Activated effector memory CD4-positive, alpha-beta T cell treated with anti-CD3 and anti-CD28 coated beads, Interleukin-2, amount 50 U/mL, for 16 hours (primary cell): Measurements from ENCODE around the gene SLC30A3.
A peak's percentile ranks its signal among the peaks of the same experiment; 100 is the strongest.

Source experiments
- DNase-seq: peaks from one replicate; pipeline ENCODE4 v3.0.0-alpha.2; 2020

SLC30A3 gene

DNA sequence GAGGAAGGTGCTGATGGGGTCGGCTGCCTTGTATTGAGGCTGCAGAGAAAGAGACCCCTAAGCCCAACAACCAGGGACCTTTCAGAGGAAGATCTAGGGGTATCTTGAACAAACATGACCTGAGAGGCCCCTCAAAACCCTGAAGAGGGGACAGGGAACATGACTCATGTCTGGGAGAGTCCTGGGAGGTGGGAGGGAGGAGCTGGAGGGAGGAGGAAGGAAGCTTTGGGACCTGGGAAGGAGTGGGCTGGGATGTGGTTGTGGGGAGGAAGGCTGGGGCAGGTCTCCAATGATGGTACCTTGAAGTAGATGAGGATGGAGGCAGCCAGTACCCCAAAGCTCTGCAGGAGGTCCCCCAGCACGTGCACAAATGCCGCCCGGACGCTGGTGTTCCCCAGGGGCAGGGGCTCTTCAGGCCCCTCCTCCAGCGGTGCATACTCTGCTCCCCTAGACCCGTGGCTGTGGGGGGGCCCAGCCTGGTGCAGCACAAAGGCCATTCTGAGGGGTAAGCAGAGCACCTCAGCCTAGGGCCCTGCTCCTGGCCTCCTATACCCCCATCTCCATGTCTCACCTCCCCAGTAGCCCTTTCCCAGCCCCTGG lies 5.9 kb downstream of the SLC30A3 start:
- no peak for DNase-seq

GRCh38 chr2:27255660-27256059 lies 7.2 kb downstream of the SLC30A3 start:
- no peak for DNase-seq

- DNase-seq: no peak
Measured at GRCh38 chr2:27255187-27255586, 7.7 kb downstream of the SLC30A3 start.

DNA sequence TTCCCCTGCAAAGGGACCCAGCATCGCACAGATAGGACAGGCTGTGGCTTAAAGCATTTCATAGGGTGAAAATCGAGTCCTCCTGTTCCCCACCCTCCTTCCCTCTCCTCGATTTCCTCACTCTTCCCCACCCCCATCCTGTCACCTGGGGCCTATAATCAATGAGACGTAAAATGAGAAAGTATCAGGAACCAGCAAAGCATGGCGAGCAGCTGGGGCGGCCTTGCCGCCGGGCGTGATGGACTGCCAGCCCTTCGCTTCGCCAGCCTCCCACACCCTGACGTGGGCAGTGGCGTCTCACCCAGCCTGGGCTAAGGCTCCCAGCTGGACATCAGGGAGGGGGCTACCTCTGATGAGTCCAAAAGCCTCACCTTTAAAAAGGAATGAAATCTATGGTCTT lies 11.1 kb downstream of the SLC30A3 start:
- no peak for DNase-seq

GRCh38 chr2:27250652-27251379 lies 12.0 kb downstream of the SLC30A3 start:
- no peak for DNase-seq

- peak; percentile 78 for DNase-seq
Measured at GRCh38 chr2:27249891-27250651, 12.8 kb downstream of the SLC30A3 start.

DNA sequence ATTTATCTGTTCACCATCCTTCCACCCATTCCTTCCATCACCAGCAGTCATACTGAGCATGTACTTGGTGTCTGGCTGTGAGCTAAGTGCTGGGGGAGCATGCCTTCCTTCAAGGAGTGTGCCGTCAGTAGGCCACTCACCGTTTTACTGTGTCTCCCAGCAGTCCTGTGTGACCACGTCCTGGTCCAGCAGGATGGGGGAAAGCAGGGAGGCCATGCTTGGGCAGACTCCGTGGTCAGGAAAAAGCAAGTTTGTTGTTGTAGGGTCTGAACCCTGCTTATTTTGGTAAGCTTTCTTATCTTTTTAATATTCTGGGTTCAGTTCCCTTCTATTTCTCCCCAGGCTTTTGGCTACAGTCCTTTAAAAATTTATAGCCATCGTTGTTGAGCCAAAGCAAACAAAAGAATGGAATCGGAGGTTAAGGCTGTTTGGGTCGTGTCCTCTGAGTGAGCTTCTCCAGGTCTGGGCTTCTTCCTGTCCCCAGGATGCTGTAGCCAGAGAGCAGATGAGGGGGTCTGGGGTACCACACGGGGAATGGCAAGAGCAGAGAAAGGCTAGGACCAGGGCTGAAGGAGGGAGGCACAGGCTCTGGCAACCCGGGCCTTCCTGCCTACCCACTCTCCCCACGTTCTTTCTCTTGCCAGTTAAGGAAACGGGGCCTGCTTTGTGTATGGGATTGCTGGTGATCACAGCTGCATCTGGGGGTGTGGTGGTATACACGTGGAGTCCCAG lies 13.5 kb downstream of the SLC30A3 start:
- no peak for DNase-seq

- no peak for DNase-seq
Measured at GRCh38 chr2:27247893-27248292, 15.0 kb downstream of the SLC30A3 start.

DNA sequence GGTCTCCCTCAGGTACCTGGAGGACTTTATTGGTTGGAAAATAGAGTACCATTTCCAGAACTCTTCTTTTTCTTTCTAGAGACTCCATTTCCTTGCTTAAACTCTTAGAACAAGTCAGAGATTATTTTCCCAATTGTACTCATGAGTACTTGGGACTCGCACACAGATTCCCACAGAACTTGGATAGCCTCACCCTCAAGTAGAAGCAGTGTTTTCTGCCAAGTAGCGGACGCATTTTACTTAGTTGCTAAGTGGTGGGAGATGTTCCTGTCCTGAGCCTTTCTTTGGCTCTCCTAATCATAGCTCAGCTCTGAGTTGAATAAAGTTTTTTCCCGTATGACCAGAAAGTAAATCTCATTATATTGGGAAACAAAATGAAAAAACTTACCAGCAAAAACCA lies 17.2 kb downstream of the SLC30A3 start:
- no peak for DNase-seq

- no peak for DNase-seq
Measured at GRCh38 chr2:27245116-27245515, 17.7 kb downstream of the SLC30A3 start.

- no peak for DNase-seq
Measured at GRCh38 chr2:27243391-27244130, 19.3 kb downstream of the SLC30A3 start.

DNA sequence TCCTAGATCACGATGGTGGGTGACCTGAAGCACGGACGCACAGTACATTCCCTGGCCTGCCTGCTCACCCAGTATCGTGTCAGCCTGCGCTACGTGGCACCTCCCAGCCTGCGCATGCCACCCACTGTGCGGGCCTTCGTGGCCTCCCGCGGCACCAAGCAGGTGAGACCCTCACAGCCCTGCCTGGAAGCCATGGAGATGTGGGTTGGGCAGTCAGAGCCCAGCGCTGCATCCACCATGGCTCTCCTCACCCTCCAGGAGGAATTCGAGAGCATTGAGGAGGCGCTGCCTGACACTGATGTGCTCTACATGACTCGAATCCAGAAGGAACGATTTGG lies 20.3 kb downstream of the SLC30A3 start:
- no peak for DNase-seq

DNA sequence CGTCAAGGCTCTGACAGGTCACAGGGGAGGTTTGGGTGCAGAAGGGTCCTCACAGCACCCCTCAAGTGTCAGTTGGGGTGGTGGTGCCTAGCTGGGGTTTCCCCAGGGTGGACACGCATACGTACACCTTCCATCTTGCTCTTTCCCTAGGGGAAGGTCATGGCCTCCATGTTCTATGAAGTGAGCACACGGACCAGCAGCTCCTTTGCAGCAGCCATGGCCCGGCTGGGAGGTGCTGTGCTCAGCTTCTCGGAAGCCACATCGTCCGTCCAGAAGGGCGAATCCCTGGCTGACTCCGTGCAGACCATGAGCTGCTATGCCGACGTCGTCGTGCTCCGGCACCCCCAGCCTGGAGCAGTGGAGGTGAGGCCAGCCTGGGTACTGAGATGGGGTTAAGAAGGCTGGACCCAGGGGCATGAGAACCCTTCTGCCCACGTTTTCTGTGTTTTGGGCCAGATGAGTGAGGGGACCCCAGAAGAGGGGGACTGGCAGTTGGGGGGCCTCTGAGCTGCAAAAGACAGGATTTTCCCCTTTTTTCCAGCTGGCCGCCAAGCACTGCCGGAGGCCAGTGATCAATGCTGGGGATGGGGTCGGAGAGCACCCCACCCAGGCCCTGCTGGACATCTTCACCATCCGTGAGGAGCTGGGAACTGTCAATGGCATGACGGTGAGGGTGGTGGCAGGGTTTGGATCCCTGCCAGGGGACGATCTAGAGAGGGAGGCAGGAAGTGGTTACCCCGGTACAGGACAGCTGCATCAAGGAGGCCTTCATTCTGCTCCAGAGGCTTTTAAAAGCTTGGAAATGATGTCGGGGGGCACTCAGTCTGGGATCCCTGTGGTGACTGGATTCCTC lies 20.9 kb downstream of the SLC30A3 start:
- DNase-seq: no peak

DNA sequence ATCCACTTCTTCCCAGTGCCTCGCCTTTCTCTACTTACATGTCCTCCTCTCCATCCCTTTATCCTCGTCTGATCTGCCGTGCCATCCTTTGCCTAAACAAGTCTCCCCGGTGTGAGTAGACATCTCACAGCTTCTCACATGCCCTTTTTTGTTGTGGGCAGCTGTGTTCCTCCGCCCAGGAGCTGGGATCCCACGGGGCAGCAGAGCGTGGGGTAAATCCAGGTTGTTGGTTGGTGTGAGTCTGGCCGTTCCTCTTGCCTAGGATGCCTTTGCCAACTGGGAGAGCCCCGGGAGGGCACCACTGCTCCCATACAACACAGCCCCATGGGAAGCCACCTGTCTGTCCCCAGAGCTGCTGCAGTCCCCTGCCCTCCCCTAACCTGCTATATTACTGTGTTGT lies 22.4 kb downstream of the SLC30A3 start:
- DNase-seq: no peak

DNA sequence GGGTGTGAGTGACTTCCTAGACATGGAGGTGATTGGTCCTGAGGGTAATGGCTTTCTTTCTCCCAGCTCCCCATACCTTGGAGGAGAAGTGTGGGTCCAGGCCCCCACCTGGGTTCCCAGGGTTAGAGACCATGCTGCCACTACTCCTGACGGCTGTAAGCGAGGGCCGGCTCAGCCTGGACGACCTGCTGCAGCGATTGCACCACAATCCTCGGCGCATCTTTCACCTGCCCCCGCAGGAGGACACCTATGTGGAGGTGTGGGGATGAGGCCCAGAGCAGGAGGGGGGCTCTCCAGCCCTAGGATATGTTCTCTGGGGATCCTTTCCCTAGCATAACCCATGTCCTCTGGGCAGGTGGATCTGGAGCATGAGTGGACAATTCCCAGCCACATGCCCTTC lies 23.9 kb downstream of the SLC30A3 start:
- no peak for DNase-seq

DNA sequence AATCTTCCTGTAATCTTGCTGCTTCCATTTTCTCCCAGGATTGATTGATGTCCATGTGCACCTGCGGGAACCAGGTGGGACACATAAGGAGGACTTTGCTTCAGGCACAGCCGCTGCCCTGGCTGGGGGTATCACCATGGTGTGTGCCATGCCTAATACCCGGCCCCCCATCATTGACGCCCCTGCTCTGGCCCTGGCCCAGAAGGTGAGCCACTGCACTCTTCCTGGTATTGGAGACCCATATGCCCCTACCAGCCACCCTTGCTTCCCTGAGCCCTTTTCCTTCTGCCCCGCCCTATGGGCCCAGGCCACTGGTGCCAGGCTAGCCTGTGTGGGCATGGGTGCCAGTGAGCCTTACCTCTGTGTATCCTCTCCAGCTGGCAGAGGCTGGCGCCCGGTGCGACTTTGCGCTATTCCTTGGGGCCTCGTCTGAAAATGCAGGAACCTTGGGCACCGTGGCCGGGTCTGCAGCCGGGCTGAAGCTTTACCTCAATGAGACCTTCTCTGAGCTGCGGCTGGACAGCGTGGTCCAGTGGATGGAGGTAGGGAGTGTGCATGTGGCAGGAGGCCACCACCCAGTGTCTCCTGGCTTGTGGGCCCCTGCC lies 25.4 kb downstream of the SLC30A3 start:
- no peak for DNase-seq

DNA sequence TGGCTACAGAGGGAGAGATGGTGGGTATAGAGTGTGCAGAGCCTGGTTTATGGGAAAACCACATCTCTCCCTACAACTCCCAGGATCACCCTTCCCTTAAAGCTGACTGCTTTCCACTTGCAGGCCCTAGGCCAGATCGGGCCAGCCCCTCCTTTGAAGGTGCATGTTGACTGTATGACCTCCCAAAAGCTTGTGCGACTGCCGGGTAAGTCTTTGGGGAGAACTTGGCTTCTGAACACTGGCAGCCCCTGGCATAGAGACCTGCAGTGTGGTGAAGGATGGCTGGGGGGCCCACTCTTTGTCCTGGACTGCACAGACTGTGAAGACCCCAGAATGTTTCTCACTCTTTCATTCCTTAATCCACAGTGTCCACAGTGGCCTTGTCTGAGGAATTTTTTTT lies 26.2 kb downstream of the SLC30A3 start:
- DNase-seq: no peak

- DNase-seq: no peak
Measured at GRCh38 chr2:27236136-27236535, 26.7 kb downstream of the SLC30A3 start.

- no peak for DNase-seq
Measured at GRCh38 chr2:27233341-27233740, 29.5 kb downstream of the SLC30A3 start.

DNA sequence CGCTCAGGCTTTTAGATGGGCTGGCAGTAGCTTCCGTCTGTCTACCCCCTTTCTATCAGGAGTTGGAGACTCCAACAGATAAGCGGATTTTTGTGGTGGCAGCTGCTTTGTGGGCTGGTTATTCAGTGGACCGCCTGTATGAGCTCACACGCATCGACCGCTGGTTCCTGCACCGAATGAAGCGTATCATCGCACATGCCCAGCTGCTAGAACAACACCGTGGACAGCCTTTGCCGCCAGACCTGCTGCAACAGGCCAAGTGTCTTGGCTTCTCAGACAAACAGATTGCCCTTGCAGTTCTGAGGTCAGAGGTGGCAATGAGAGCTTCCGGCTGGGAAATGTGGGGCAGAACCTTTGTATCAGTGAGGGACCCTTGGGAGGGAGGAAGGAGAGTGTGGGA lies 30.9 kb downstream of the SLC30A3 start:
- DNase-seq: no peak

DNA sequence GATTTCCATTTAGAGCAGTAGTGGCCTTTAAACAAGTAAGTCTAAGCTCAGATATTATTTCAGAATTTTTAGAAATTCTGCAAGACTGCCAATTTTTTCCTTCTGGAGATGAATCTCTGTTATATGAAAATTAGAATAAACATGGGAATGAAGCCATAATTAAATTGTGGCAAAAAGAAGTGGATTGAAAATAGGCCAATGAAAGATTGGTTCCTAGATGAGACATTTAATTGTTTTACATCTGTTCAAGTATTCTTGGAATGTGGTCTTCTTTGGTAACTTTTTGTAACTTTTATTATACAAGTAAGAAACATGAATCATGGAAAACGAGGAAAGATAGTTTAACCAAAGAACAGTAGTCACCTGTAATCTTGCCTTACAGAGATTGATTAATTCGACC lies 35.3 kb downstream of the SLC30A3 start:
- no peak for DNase-seq
